HG02588 (cell line): ENCODE measurements around the gene SPEF1.

Source experiments
- ATAC-seq: cut with Tn5 transposase; IDR thresholded peaks from one replicate; pipeline ENCODE4 v1.9.1; 2021; ENCODE audit warnings: mild to moderate bottlenecking, moderate library complexity; ENCODE audit not compliant: unreplicated experiment

SPEF1 gene

GRCh38 chr20:3767427-3768341 is 13.6 kb downstream of the SPEF1 start, which contains the start of gene ADISSP:
Gene ADISSP (minus strand): TSS chr20:3767753. CDS start chr20:3760100, 7,653 bp downstream.
- peak; percentile 90 for ATAC-seq

DNA sequence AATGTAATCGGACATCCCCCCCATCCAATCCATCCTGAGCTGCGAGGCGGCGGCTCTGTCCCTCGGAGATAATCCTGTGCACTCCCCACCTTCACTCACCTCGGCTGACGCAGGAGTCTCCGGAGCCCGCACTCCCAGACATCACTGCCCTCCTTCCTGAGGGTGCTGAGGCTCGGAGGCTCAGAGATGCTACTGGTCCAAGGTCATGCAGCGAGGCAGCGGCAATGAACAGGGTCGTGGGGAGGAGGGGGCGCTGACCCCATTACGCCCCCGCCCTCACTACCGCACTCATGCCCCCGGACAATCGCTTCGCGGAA is 14.2 kb downstream of the SPEF1 start:
- ATAC-seq, result no peak

DNA sequence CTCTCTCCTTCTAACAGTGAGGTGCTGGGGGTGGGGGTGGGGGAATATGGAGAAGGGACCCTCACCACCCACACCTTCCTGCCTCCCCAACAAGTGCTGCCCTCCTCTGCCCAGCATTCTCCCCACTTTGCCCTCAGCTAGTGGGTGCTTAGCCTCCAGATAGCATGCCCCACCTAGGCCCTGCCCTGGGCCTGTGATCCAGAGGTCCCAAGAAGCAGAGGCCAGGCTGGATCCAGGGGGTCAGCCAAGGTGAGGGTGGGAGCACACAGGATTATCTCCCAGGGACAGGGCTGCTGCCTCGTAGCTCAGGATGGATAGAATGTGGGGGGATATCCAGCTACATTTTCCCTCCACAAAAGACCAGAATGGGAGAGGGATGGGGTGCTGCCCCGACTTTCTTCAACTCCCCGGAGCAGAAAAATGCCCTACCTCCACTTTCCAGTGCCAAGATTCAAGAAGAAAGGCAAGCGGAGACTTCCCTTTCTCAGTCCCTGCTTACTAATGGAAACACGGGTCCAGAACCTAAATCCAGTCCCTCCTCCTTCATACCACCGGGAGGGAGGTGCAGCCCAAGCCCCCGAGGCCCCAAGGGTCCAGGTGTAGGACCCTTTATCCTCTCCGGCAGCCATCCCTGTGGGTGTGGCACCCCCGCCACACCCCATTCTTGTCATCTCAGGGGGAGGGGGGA is 14.7 kb downstream of the SPEF1 start:
- ATAC-seq, result no peak

GRCh38 chr20:3765171-3765882 is 15.9 kb downstream of the SPEF1 start:
- ATAC-seq, result no peak

- no peak for ATAC-seq
Observed at GRCh38 chr20:3764659-3765058, 16.6 kb downstream of the SPEF1 start.

DNA sequence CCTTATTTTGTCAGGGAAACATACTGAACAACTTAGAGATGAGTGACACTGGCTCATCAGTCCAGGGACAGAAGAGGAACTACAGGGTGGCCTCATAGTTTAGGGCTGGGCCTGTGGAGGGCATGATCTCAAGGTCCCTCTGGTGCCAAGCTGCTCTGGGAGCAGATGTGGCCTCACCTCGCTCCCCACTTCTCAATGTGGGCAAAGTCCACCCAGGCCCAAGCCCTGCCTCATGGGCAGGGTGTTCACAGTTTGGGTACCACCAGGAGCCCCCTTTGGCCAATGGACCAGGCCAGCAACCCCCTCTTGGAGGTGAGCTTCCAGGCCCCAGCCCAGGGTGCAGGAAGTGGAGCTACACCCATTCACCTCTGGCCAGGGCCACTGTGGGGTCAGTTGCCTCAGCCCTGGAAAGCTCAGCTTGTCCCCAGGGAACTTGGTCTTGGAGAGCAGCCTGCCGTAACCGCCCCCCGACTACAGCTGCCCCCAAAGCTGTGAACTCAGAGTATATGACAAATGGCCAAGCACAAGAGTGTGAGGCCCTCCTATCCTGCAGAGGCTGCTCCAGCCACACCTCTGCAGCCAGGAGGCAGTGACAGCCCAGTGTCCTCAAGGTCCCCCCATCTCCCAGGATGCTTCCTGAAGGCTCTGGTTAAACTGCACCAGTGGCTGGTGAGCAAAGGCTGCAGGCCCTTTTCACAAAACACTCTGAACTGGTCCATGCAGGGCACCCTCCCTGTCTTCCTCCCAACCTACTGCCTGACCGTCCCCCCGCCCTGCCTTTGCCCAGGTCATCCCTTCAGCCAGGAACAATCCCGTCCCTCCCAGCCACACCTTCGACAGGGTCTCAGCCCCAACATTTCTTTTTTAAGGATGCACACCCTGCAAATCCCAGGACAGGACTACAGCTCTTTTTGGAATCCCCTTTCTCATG is 17.3 kb downstream of the SPEF1 start:
- no peak for ATAC-seq

- ATAC-seq, result no peak
Observed at GRCh38 chr20:3760655-3761348, 20.4 kb downstream of the SPEF1 start.

- ATAC-seq, result no peak
Observed at GRCh38 chr20:3759884-3760283, 21.4 kb downstream of the SPEF1 start.

DNA sequence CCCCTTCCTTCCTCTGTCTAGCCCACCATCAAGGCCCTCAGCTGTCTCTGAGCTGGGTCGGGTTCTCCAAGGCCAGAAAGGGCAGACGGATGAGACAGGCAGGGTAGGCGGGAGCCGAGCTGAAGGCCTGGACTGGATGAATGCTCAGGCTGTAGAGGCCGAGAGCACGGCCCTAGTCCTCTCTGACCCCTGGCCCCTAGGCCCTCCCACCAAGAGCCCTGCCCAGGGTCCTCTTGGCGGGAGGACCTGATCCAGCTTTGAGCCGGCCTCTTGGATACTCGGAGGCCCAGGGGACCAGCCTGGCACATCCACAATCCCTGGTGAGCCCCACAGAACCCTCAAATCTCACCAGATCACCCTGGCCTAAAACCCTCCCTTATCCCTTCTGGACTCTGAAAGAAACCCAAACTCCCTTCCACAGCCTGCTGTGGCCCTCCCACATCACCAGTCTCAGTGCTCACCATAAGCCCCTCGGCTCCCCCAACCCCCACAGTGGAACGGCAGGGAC is 21.9 kb downstream of the SPEF1 start:
- no peak for ATAC-seq

- ATAC-seq, result no peak
Observed at GRCh38 chr20:3758566-3758965, 22.7 kb downstream of the SPEF1 start.

- no peak for ATAC-seq
Observed at GRCh38 chr20:3757268-3757667, 24.0 kb downstream of the SPEF1 start.

- ATAC-seq, result no peak
Observed at GRCh38 chr20:3755814-3756480, 25.3 kb downstream of the SPEF1 start.

DNA sequence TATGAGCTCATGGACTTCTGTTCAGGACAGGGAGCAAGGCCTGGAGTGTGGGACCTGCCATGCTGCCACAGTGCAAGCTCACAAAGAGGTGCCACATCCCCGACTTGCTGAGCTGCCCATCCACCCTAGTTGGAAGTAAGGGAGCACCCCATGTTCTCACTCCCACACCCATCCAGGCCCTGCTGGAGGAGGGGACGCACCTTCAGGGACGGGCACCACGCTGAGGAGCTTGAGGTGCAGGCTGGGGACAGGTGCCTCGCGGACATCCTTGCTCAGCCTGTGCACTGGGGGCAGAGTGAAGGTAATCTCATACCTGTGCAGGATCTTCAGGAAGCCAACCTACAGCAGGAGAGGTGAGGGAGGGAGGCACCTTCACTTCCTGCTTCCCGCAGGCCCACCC is 26.0 kb downstream of the SPEF1 start:
- no peak for ATAC-seq

DNA sequence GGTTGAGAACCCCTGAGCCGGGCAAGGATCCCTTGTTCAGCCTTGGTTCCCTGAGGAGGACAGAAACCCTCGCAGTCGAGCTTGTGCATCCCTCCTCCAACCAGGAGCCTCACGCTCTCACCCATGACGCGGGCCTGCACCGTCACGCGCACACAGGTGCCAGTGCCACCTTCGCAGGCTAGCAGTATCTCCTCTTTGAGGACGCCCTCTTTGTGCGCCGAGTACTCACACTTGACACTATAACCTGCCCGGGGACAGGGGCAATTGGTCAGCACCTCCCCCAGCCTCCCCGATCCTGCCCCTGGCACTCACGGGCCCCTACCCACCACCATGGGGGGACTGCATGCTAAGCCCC is 27.0 kb downstream of the SPEF1 start:
- no peak for ATAC-seq

DNA sequence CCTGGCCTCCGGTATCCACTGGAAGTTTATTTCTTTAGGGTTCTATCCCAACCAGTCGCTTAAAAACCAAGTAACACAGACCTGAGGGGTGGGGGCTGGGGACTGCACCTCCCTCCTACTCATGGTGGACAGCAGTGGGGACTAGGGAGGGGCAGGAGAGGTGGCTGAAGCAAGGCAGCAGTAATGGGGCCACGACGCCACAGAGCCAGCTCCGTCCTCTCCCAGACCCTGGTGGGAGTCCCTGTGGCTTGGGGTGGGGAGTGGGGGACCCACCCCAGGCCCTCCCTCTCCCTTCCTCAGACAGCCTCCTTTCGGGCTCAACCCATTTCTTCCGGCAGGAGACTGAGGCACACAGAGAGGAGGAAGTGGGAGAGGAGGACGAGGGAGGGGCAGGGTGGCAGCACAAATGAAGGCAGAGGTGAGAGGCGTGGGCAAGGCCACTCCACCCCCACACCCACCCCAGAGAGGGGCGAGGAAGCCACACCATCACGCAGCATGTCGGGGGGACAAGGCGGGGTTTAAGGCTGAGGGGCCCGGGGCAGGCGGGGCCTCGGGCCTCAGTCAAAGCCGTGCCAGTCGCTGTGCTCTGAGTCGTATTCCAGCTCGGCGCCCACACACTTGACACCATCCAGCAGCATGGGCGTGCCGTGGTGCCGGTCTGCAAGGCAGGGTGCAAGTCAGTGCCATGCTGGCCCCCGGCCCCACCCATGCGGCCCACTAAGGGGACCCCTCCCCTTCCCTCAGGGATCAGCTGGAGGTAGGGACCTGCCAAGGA is 27.6 kb downstream of the SPEF1 start:
- ATAC-seq, result no peak

DNA sequence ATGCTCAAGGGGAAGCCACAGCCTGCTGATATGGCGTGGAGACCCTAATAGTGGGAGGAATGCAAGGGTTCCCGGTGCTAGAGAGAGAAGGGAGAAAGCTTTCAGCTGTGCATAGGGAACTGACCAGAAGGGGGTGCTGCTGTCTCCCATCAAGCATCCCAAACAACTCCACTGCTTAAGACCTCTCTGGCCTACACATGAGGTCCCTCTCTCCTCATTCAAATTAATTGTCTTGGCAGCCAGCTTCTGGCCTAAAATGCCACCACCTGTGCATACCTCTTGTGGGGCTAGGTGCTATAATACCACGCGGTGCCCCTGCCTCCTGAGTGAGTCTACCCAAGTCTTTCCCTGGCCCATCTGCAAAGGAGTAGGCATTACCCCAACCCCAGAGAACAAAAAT is 28.1 kb downstream of the SPEF1 start:
- ATAC-seq, result no peak

DNA sequence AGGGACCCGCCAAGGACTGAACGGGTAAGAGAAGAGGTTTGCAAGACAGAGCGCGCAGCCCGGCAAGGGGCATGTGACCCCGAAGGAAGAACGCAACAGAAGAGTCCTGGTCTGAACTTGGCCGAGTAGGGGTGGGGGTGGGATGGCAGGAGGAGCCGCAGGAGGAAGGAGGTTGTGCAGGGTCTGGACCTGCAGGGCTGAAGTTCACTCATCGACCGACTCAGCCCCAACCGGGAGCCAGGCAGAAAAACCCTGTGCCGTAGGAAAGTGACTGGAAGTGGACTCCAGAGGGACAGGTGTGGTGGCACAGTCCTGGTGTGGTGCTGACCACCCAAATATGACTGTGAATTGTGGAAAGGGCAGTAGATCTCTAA is 28.9 kb downstream of the SPEF1 start:
- no peak for ATAC-seq

DNA sequence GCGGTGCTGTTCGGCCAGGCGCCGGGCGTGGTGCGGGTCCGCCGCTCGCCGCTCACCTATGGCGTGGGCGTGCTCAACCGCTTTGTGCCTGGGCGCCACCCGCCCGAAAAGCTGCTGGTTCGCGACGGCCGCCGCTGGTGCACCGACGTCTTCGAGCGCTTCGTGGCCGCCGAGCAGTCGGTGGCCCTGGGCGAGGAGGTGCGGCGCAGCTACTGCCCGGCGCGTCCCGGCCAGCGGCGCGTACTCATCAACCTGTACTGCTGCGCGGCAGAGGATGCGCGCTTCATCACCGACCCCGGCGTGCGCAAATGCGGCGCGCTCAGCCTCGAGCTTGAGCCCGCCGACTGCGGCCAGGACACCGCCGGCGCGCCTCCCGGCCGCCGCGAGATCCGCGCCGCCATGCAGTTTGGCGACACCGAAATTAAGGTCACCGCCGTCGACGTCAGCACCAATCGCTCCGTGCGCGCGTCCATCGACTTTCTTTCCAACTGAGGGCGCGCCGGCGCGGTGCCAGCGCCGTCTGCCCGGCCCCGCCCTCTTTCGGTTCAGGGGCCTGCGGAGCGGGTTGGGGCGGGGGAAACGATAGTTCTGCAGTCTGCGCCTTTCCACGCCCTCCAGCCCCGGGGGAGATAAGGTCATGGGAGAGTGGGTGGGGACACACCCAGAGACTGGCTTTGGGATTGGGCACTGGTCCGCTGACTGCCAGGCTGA is 29.4 kb downstream of the SPEF1 start:
- no peak for ATAC-seq
